ENCODE measurements around the gene PPP1R12B. TPM values are rescaled to one million over a fixed set of nuclear protein-coding genes. Genes with fewer than 3 reads are reported as not detected.
"Not testable (repeated sequence)": the region's sequence is repeated elsewhere in the genome, so short reads cannot be mapped to it uniquely, and the experiment has no call there.

PPP1R12B gene
- total and polyA plus RNA-seq, 4 donors = 6.0 to 122 (median 22.0) TPM

- Histone ChIP-seq H3K27ac (ENCODE audit: low read depth in 1 of 2, low read length in 1 of 2) (no peak overlapping the region), H3K4me3 (no peak overlapping the region), H3K9ac (ENCODE audit: insufficient read depth in 1 of 2, low read length in 2 of 2) (no peak overlapping the region), H3K4me1 (ENCODE audit: control insufficient read depth in 5 of 5, insufficient read depth in 5 of 5, low read length in 5 of 5) (peaks cover 0 to 4% (median 0%) of the 10 kb centered on the region in 5 donors), H3K9me3 (ENCODE audit: control insufficient read depth in 4 of 4, insufficient read depth in 3 of 4, low read length in 3 of 4) (no peaks in the 10 kb centered on the region), H3K27me3 (ENCODE audit: control insufficient read depth in 3 of 3, insufficient read depth in 3 of 3, low read length in 2 of 3) (no peaks in the 10 kb centered on the region), H3K36me3 (ENCODE audit: control insufficient read depth in 4 of 4, insufficient read depth in 4 of 4, low read length in 4 of 4) (peaks cover 0 to 9% (median 5%) of the 10 kb centered on the region in 4 donors)
- 90 to 92% methylated on average over 10 of the region's 10 CpGs for WGBS, 2 donors
- ATAC-seq (ENCODE audit: insufficient read depth, low FRiP score) = peak; percentile 13
- no peak for TF ChIP-seq CTCF (IDR thresholded peaks at IDR 0.05; ENCODE audit: control extremely low read depth, extremely low read depth)
- no peak for DNase-seq
These were observed 252.0 kb downstream of the PPP1R12B start for GRCh38 chr1:202600432-202601041.

GRCh38 chr1:202603435-202603834, 254.9 kb downstream of the PPP1R12B start:
- no peak for ATAC-seq (ENCODE audit: insufficient read depth, low FRiP score)
- H3K36me3 ChIP-seq (ENCODE audit: control insufficient read depth in 4 of 4, insufficient read depth in 4 of 4, low read length in 4 of 4) = peaks cover 0 to 9% (median 5%) of the 10 kb centered on the region in 4 donors
- no peaks in the 10 kb centered on the region for H3K27me3 ChIP-seq (ENCODE audit: control insufficient read depth in 3 of 3, insufficient read depth in 3 of 3, low read length in 2 of 3)
- DNase-seq = no peak
- H3K4me3 ChIP-seq = no peak overlapping the region
- no peak overlapping the region for H3K9ac ChIP-seq (ENCODE audit: insufficient read depth in 1 of 2, low read length in 2 of 2)
- peaks cover 0 to 4% (median 0%) of the 10 kb centered on the region in 5 donors for H3K4me1 ChIP-seq (ENCODE audit: control insufficient read depth in 5 of 5, insufficient read depth in 5 of 5, low read length in 5 of 5)
- TF ChIP-seq CTCF (IDR thresholded peaks at IDR 0.05; ENCODE audit: control extremely low read depth, extremely low read depth) = no peak
- H3K27ac ChIP-seq (ENCODE audit: low read depth in 1 of 2, low read length in 1 of 2) = no peak overlapping the region
- H3K9me3 ChIP-seq (ENCODE audit: control insufficient read depth in 4 of 4, insufficient read depth in 3 of 4, low read length in 3 of 4) = no peaks in the 10 kb centered on the region
- 96 to 97% methylated on average over 2 of the region's 2 CpGs for WGBS, 2 donors

GRCh38 chr1:202605515-202605914, 257.0 kb downstream of the PPP1R12B start:
- H3K9ac ChIP-seq (ENCODE audit: insufficient read depth in 1 of 2, low read length in 2 of 2) = no peak overlapping the region
- H3K4me3 ChIP-seq = no peak overlapping the region
- no peak overlapping the region for H3K27ac ChIP-seq (ENCODE audit: low read depth in 1 of 2, low read length in 1 of 2)
- DNase-seq = no peak
- no peaks in the 10 kb centered on the region for H3K27me3 ChIP-seq (ENCODE audit: control insufficient read depth in 3 of 3, insufficient read depth in 3 of 3, low read length in 2 of 3)
- WGBS, 2 donors = 75 to 82% methylated on average over 5 of the region's 5 CpGs
- peaks cover 0 to 9% (median 5%) of the 10 kb centered on the region in 4 donors for H3K36me3 ChIP-seq (ENCODE audit: control insufficient read depth in 4 of 4, insufficient read depth in 4 of 4, low read length in 4 of 4)
- no peak for ATAC-seq (ENCODE audit: insufficient read depth, low FRiP score)
- H3K9me3 ChIP-seq (ENCODE audit: control insufficient read depth in 4 of 4, insufficient read depth in 3 of 4, low read length in 3 of 4) = no peaks in the 10 kb centered on the region
- TF ChIP-seq CTCF (IDR thresholded peaks at IDR 0.05; ENCODE audit: control extremely low read depth, extremely low read depth) = no peak
- H3K4me1 ChIP-seq (ENCODE audit: control insufficient read depth in 5 of 5, insufficient read depth in 5 of 5, low read length in 5 of 5) = no peaks in the 10 kb centered on the region

- not testable (repeated sequence) for H3K9ac ChIP-seq (ENCODE audit: insufficient read depth in 1 of 2, low read length in 2 of 2); ATAC-seq (ENCODE audit: insufficient read depth, low FRiP score); H3K27me3 ChIP-seq (ENCODE audit: control insufficient read depth in 3 of 3, insufficient read depth in 3 of 3, low read length in 2 of 3); H3K9me3 ChIP-seq (ENCODE audit: control insufficient read depth in 4 of 4, insufficient read depth in 3 of 4, low read length in 3 of 4); H3K36me3 ChIP-seq (ENCODE audit: control insufficient read depth in 4 of 4, insufficient read depth in 4 of 4, low read length in 4 of 4); DNase-seq; H3K4me3 ChIP-seq; H3K27ac ChIP-seq (ENCODE audit: low read depth in 1 of 2, low read length in 1 of 2)
- H3K4me1 ChIP-seq (ENCODE audit: control insufficient read depth in 5 of 5, insufficient read depth in 5 of 5, low read length in 5 of 5) = peaks cover 6 to 25% (median 11%) of the 10 kb centered on the region in 5 donors
- 97% methylated on average over 3 of the region's 3 CpGs for WGBS, 2 donors
These were observed 263.5 kb downstream of the PPP1R12B start for GRCh38 chr1:202612036-202612435.
